ENCODE measurements around the gene SRGAP2B. TPM values are rescaled to one million over a fixed set of nuclear protein-coding genes. Genes with fewer than 3 reads are reported as not detected.
A peak's percentile ranks its signal among the peaks of the same experiment; 100 is the strongest.
"Not testable (repeated sequence)": the region's sequence is repeated elsewhere in the genome, so short reads cannot be mapped to it uniquely, and the experiment has no call there.

Gene SRGAP2B
- total RNA-seq = 10 to 100 TPM; 14.4 to 15.7 TPM

DNA sequence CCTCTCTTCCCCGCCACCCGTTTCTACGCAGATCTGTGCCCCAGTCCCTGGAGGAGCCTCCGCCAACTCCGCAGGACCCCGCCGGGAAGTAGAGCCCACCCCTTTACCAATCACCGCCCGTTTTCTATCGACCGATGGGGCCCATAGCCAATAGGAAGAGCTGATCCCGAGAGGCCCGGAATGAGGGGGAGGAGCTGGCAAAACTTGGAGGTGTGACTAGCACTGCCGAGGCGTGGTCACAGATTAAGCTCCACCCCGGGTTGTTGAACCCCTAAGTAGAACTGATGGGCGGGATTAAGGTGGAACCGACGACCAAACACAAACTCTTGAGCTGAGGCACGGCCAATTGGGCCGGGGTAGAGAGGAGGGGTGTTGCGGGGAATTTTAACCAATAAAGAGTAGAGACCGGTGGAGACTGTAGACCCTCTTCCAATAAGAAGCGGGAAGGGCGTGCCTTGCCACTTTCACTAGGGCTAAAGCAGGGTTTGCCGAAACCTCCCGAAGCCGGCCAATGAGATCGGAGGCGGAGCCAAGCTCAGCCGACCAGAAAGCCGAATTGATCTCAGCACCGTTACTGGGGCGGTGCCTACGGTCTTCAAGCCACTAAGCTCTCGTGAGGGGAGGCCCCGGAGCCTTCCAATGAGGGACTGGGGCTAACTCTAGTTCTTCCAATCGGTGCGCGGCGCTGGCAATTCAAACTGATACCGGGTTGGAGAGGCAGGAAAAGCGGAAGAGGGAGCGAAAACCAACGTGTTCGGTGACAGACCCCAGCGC, at the start of gene SRGAP2B, which contains the start of gene FAM72D:
SRGAP2B (minus strand) TSS at position 45 of the 774 bp plus-strand sequence. CDS start 2,427 bp downstream, outside the sequence.
FAM72D (plus strand) TSS at position 691 of the 774 bp plus-strand sequence. CDS start 874 bp downstream, outside the sequence.
- CTCF ChIA-PET; H3K4me1 Mint-ChIP-seq (ENCODE audit: low read depth); H3K27me3 Mint-ChIP-seq; DNase-seq; POLR2A ChIA-PET; H3K9me3 Mint-ChIP-seq; H3K36me3 Mint-ChIP-seq (ENCODE audit: low read depth); intact Hi-C loops (cut with micrococcal nuclease); H3K27ac Mint-ChIP-seq: not testable (repeated sequence)
- ATAC-seq = peak; percentile 84
- H3K4me3 Mint-ChIP-seq = peak within 1 kb of the TSS; percentile 85

- DNase-seq; H3K4me3 Mint-ChIP-seq; CTCF ChIA-PET; H3K4me1 Mint-ChIP-seq (ENCODE audit: low read depth); H3K27me3 Mint-ChIP-seq; POLR2A ChIA-PET; H3K9me3 Mint-ChIP-seq; ATAC-seq; H3K36me3 Mint-ChIP-seq (ENCODE audit: low read depth); H3K27ac Mint-ChIP-seq; intact Hi-C loops (cut with micrococcal nuclease): not testable (repeated sequence)
Observed at GRCh38 chr1:145144264-145144913, 49.3 kb upstream of the SRGAP2B start.

DNA sequence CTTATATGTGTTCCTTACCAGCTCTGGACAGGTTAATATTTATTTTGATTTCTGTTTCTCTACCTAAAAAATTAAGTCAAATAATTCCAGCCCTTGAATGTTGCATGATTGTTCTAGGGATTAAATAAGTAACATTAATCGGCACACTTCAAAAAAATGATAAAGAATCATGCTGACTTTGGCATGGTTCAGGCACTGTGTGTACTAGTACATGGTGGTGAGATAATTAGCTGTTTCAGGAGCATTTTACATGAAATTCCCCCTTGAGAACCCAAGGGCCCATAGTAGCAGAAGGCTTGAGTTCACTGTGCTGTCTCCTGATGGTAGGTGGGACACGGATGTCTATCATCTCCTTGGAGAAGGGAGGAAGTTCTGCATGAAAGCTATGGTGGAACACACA, 45.4 kb upstream of the SRGAP2B start:
- H3K4me3 Mint-ChIP-seq; CTCF ChIA-PET; intact Hi-C loops (cut with micrococcal nuclease); H3K27me3 Mint-ChIP-seq; ATAC-seq; H3K4me1 Mint-ChIP-seq (ENCODE audit: low read depth); DNase-seq; H3K9me3 Mint-ChIP-seq; H3K27ac Mint-ChIP-seq; H3K36me3 Mint-ChIP-seq (ENCODE audit: low read depth); POLR2A ChIA-PET: not testable (repeated sequence)

- CTCF ChIA-PET; H3K4me1 Mint-ChIP-seq (ENCODE audit: low read depth); H3K9me3 Mint-ChIP-seq; DNase-seq; POLR2A ChIA-PET; H3K27ac Mint-ChIP-seq; ATAC-seq; H3K4me3 Mint-ChIP-seq; intact Hi-C loops (cut with micrococcal nuclease); H3K27me3 Mint-ChIP-seq; H3K36me3 Mint-ChIP-seq (ENCODE audit: low read depth): not testable (repeated sequence)
Observed at GRCh38 chr1:145134476-145134875, 39.3 kb upstream of the SRGAP2B start.

DNA sequence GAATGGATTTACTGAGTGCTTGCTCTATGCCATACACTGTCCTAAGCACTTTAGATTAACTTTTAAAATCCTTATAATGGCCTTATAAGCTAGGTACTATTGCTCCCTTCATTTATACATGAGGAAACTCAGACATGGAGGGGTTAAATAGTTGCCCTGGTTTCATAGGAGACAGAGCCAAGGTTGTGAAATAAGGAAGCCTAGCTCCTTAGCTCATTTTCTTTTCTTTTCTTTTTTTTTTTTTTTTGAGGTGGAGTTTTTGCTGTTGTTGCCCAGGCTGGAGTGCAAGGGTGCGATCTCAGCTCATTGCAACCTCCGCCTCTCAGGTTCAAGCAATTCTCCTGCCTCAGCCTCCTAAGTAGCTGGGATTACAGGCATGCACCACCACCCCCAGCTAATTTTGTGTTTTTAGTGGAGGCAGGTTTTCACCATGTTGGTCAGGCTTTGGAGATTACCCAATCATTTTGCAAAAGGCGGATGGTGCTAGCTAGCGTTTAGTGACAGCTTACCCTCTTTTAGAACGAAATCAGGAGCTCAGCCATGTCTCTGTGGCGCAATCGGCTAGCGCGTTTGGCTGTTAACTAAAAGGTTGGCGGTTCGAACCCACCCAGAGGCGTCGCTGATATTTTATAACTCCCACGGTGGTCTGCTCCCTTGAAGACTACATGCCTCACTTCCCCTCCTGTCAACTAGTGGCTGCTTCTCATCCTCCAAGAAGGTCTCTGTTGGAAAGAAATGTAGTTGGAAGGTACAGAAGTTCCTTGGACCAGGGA, 33.8 kb upstream of the SRGAP2B start:
- intact Hi-C loops (cut with micrococcal nuclease); H3K4me1 Mint-ChIP-seq (ENCODE audit: low read depth); ATAC-seq; POLR2A ChIA-PET; H3K27ac Mint-ChIP-seq; H3K4me3 Mint-ChIP-seq; H3K27me3 Mint-ChIP-seq; CTCF ChIA-PET; H3K36me3 Mint-ChIP-seq (ENCODE audit: low read depth); H3K9me3 Mint-ChIP-seq: not testable (repeated sequence)
- DNase-seq = peak; percentile 1

DNA sequence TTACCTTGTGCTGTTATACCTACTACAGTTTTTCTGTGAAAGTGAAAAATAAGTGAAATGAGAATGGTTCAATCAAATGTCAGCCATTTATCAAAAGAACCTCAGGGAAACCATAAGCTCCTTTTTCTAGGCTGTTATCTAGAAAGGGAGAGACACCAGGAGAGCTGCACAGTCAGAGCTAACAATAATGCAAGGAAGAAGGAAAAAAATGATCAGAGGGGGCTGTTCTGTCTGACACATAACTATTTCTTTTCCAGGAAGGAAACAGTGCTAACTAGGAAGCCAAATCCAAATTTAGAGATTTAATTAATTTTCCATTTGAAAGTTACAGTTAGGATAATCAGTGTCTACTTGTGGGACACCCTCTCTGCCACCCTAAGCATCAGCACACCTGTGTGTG, 32.0 kb upstream of the SRGAP2B start:
- H3K27ac Mint-ChIP-seq; intact Hi-C loops (cut with micrococcal nuclease); H3K36me3 Mint-ChIP-seq (ENCODE audit: low read depth); H3K27me3 Mint-ChIP-seq; ATAC-seq; H3K9me3 Mint-ChIP-seq; DNase-seq; CTCF ChIA-PET; POLR2A ChIA-PET; H3K4me3 Mint-ChIP-seq; H3K4me1 Mint-ChIP-seq (ENCODE audit: low read depth): not testable (repeated sequence)

DNA sequence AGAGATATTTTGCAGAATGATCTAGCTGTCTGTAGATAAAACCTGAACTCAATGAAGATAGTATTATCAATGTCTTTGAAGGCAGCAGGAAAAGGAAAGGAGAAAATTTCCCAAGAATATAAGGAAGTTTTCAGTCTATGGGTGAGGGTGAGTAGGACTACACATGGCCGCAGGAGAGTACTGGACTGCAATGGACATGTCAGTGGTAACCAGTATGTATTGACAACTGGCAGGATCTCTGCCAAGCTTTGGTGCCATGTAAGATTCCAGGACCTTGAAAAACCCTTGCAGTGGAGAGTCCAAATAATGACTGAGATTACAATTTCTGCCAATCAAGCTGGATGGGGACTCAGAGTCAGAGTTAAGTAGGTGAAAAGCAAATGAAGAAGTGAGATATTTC, 30.0 kb upstream of the SRGAP2B start:
- H3K36me3 Mint-ChIP-seq (ENCODE audit: low read depth); POLR2A ChIA-PET; ATAC-seq; H3K27me3 Mint-ChIP-seq; H3K9me3 Mint-ChIP-seq; H3K4me1 Mint-ChIP-seq (ENCODE audit: low read depth); H3K4me3 Mint-ChIP-seq; DNase-seq; CTCF ChIA-PET; H3K27ac Mint-ChIP-seq; intact Hi-C loops (cut with micrococcal nuclease): not testable (repeated sequence)

GRCh38 chr1:145123992-145124641, 29.0 kb upstream of the SRGAP2B start:
- H3K4me1 Mint-ChIP-seq (ENCODE audit: low read depth); intact Hi-C loops (cut with micrococcal nuclease); H3K27ac Mint-ChIP-seq; POLR2A ChIA-PET; H3K9me3 Mint-ChIP-seq; H3K36me3 Mint-ChIP-seq (ENCODE audit: low read depth); DNase-seq; H3K4me3 Mint-ChIP-seq; CTCF ChIA-PET; H3K27me3 Mint-ChIP-seq: not testable (repeated sequence)
- ATAC-seq = peak; percentile 56

DNA sequence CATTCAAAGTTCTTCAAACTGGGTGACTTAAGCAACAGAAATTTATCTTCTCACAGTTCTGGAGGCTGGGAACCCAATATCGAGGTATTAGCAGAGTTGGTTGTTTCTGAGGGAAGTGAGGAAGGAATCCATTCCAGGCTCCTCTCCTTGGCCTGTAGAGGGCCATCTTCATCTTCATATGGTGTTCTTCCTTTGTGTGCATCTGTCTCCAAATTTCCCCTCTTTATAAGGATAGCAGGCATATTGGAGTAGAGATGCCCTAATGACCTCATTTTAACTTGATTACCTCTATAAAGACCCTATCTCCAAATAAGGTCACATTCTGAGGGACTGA, 27.9 kb upstream of the SRGAP2B start:
- CTCF ChIA-PET, H3K27ac Mint-ChIP-seq, H3K9me3 Mint-ChIP-seq: not testable (repeated sequence)

DNA sequence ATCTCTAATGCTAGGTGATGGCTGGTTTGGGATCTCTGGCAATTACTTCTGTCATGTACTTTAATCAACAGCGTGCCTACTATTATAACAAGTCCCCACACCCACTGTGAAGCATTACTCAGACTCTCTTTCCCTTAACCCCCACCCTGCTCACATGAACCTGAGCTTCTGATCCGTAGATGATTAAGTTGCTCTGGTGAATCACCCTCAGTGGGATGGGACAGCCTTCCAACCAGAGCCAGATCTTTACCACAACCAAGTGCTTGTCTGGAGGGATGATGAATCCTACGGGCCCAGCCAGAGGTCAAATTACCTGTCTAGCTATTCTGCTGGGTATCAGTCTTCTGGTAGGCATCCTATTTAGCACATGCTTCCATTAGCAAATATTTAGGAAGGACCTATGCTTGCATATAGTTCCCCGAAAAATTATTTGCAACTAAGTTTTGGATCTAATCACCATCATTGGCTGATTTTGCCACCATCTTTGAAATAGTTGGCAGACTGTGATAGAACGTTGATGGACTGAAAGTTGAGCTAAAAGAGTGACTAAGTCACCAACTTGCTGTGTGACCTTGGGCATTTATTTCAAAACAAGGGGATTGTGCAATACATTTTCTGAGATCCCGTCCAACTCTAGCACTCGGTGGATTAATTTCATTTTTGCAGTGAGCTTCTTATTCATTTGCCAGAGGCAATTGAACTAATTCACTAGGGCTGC, 27.4 kb upstream of the SRGAP2B start:
- H3K9me3 Mint-ChIP-seq; CTCF ChIA-PET; H3K27me3 Mint-ChIP-seq; H3K36me3 Mint-ChIP-seq (ENCODE audit: low read depth); intact Hi-C loops (cut with micrococcal nuclease); H3K4me3 Mint-ChIP-seq; POLR2A ChIA-PET; DNase-seq; ATAC-seq; H3K4me1 Mint-ChIP-seq (ENCODE audit: low read depth); H3K27ac Mint-ChIP-seq: not testable (repeated sequence)

More for the DNA sequence above, 27.9 kb upstream of the SRGAP2B start:
- H3K4me3 Mint-ChIP-seq; ATAC-seq; POLR2A ChIA-PET; H3K4me1 Mint-ChIP-seq (ENCODE audit: low read depth); H3K27me3 Mint-ChIP-seq; intact Hi-C loops (cut with micrococcal nuclease); DNase-seq; H3K36me3 Mint-ChIP-seq (ENCODE audit: low read depth): not testable (repeated sequence)

GRCh38 chr1:145119842-145120241, 24.7 kb upstream of the SRGAP2B start:
- H3K36me3 Mint-ChIP-seq (ENCODE audit: low read depth); DNase-seq; H3K4me1 Mint-ChIP-seq (ENCODE audit: low read depth); ATAC-seq; H3K27me3 Mint-ChIP-seq; H3K4me3 Mint-ChIP-seq; POLR2A ChIA-PET; H3K27ac Mint-ChIP-seq; CTCF ChIA-PET; H3K9me3 Mint-ChIP-seq; intact Hi-C loops (cut with micrococcal nuclease): not testable (repeated sequence)
